OCI-M2 (cell line): ENCODE measurements around the gene CHRM5.
"Not testable (repeated sequence)": the region's sequence is repeated elsewhere in the genome, so short reads cannot be mapped to it uniquely, and the experiment has no call there.

Source experiments
- DNase-seq: peaks from one replicate; lab custom pipeline; 2025; ENCODE audit not compliant: unreplicated experiment; lab: John Stamatoyannopoulos, UW

Gene CHRM5

GRCh38 chr15:33987444-33987843 lies 19.1 kb downstream of the CHRM5 start:
- no peak for DNase-seq

GRCh38 chr15:33988384-33988783 lies 20.1 kb downstream of the CHRM5 start:
- no peak for DNase-seq

GRCh38 chr15:33994005-33994615 lies 25.8 kb downstream of the CHRM5 start:
- no peak for DNase-seq

- not testable (repeated sequence) for DNase-seq
Observed at GRCh38 chr15:33995666-33996065, 27.4 kb downstream of the CHRM5 start.

GRCh38 chr15:34001536-34001935 lies 33.2 kb downstream of the CHRM5 start:
- no peak for DNase-seq

GRCh38 chr15:34006381-34006780 lies 38.1 kb downstream of the CHRM5 start:
- no peak for DNase-seq

- DNase-seq: no peak
Observed at GRCh38 chr15:34009656-34010055, 41.4 kb downstream of the CHRM5 start.

- no peak for DNase-seq
Observed at GRCh38 chr15:34010921-34011320, 42.6 kb downstream of the CHRM5 start.

GRCh38 chr15:34011481-34011880 lies 43.2 kb downstream of the CHRM5 start:
- no peak for DNase-seq

- no peak for DNase-seq
Observed at GRCh38 chr15:34012461-34013028, 44.2 kb downstream of the CHRM5 start.

GRCh38 chr15:34013746-34014145 lies 45.4 kb downstream of the CHRM5 start:
- DNase-seq: no peak

- DNase-seq: no peak
Observed at GRCh38 chr15:34014556-34014955, 46.3 kb downstream of the CHRM5 start.

GRCh38 chr15:34018021-34018645 lies 49.8 kb downstream of the CHRM5 start:
- no peak for DNase-seq

GRCh38 chr15:34018738-34019137 lies 50.4 kb downstream of the CHRM5 start:
- DNase-seq: not testable (repeated sequence)

GRCh38 chr15:34019369-34019990 lies 51.2 kb downstream of the CHRM5 start:
- DNase-seq: no peak

- no peak for DNase-seq
Observed at GRCh38 chr15:34023907-34024306, 55.6 kb downstream of the CHRM5 start.

GRCh38 chr15:34025252-34025651 lies 57.0 kb downstream of the CHRM5 start:
- DNase-seq: no peak

- DNase-seq: no peak
Observed at GRCh38 chr15:34027606-34028005, 59.3 kb downstream of the CHRM5 start.

- DNase-seq: no peak
Observed at GRCh38 chr15:34031987-34032760, 63.9 kb downstream of the CHRM5 start.

GRCh38 chr15:34038023-34038870 lies 70.0 kb downstream of the CHRM5 start:
- no peak for DNase-seq
